ENCODE results near the gene CTSD. TPM values are rescaled to one million over a fixed set of nuclear protein-coding genes. Genes with fewer than 3 reads are reported as not detected.

CTSD gene
- total and polyA plus RNA-seq, 2 of the 4 experiments (the other 2 are of a cell fraction): 39.8 to 166 TPM

DNA sequence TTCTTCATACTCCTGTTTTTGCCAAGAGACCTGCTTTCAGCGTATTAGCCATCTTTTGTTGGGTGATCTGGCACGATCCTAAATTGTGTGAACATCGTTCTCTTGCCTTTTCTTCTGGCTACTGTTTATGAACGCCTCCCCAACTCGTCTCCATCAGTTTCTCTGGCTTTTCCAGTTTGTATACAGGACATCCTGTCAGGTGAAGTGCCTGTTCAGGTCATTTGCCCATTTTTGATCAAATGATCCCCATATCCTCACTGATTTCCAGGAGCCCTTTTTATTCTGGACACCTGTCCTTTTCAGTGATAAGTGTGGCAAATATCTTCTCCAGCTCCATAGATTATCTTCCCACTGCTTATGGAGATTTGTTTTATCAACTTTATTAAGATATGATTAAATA lies 48.5 kb upstream of the CTSD start:
- Histone ChIP-seq H3K23ac (ENCODE audit: low read depth, low read length) (no peak overlapping the region), H3K9me1 (ENCODE audit: insufficient read depth, low read length) (no peaks in the 10 kb centered on the region), H3K36me3 (ENCODE audit: control insufficient read depth, insufficient read depth, low read length) (no peaks in the 10 kb centered on the region), H3K27me3 (ENCODE audit: control insufficient read depth, insufficient read depth, low read length) (peaks cover 52% of the 10 kb centered on the region), H2AK9ac (replicated peaks; ENCODE audit: low read depth, low read length, poor library complexity) (no peak overlapping the region), H3K56ac (ENCODE audit: extremely low read depth, insufficient read depth, low read length) (no peak overlapping the region), H2BK20ac (ENCODE audit: low read depth, low read length) (no peak overlapping the region), H2BK5ac (ENCODE audit: low read depth, low read length, poor library complexity, severe bottlenecking) (no peak overlapping the region), H3K4me2 (ENCODE audit: low read depth, low read length) (no peak overlapping the region), H3K79me1 (ENCODE audit: low read depth in 1 of 2, low read length in 2 of 2) (no peaks in the 10 kb centered on the region), H3K4me3 (ENCODE audit: insufficient read depth, low read depth, low read length) (no peak overlapping the region), H3K18ac (ENCODE audit: low read depth, low read length) (no peak overlapping the region), H3K4me1 (ENCODE audit: control insufficient read depth, insufficient read depth, low read length) (no peaks in the 10 kb centered on the region), H3K9me3 (ENCODE audit: control insufficient read depth, insufficient read depth, low read length) (peaks cover 9% of the 10 kb centered on the region), H4K8ac (ENCODE audit: low read depth in 2 of 2, low read length in 2 of 2) (no peak overlapping the region), H2AK5ac (ENCODE audit: low read depth, low read length) (no peak overlapping the region), H4K20me1 (ENCODE audit: insufficient read depth, low read length) (no peaks in the 10 kb centered on the region), H3K27ac (ENCODE audit: insufficient read depth, low read length) (no peak overlapping the region), H2BK120ac (ENCODE audit: low read depth, low read length) (no peak overlapping the region), H2BK15ac (ENCODE audit: low read depth, low read length) (no peak overlapping the region), H3K14ac (replicated peaks; ENCODE audit: low read depth, low read length) (no peak overlapping the region), H2AFZ (replicated peaks; ENCODE audit: low read length, poor library complexity) (no peak overlapping the region), H3K9ac (ENCODE audit: low read depth, low read length) (no peak overlapping the region), H4K5ac (ENCODE audit: low read depth, low read length) (no peak overlapping the region), H4K91ac (ENCODE audit: insufficient read depth, low read depth, low read length) (no peak overlapping the region), H3K4ac (ENCODE audit: low read depth, low read length) (no peak overlapping the region)
- BruUV-seq (replicated peaks): no TSS peak
- ATAC-seq (ENCODE audit: low read depth) (no peak), DNase-seq (no peak)
- in situ Hi-C loops (cut with MboI; ENCODE audit: low sequenced_read_pairs): no loop called here
- ChIA-PET CTCF (no interaction called here), POLR2A (ENCODE audit: unreplicated experiment) (no interaction called here)
- intact Hi-C loops (cut with micrococcal nuclease): no loop called here
- dilution Hi-C loops (cut with HindIII; ENCODE audit: low sequenced_read_pairs, unreplicated experiment): no loop called here
- TF ChIP-seq BHLHE40 (IDR thresholded peaks at IDR 0.05; ENCODE audit: low read depth, low read length) (no peak), NFE2L2 (IDR thresholded peaks at IDR 0.05; ENCODE audit: low read depth, low read length) (no peak), CHD1 (IDR thresholded peaks at IDR 0.05; ENCODE audit: low read depth, low read length) (no peak), POLR2A (IDR thresholded peaks at IDR 0.05; ENCODE audit: low read depth, low read length) (no peak), CEBPB (IDR thresholded peaks at IDR 0.05; ENCODE audit: low read depth, low read length) (no peak), RFX5 (IDR thresholded peaks at IDR 0.05; ENCODE audit: low read depth, low read length) (no peak), MAZ (IDR thresholded peaks at IDR 0.05; ENCODE audit: borderline replicate concordance, low read depth, low read length) (no peak), RAD21 (IDR thresholded peaks at IDR 0.05; ENCODE audit: low read length) (no peak)
- TF ChIP-seq, protein P1, sequence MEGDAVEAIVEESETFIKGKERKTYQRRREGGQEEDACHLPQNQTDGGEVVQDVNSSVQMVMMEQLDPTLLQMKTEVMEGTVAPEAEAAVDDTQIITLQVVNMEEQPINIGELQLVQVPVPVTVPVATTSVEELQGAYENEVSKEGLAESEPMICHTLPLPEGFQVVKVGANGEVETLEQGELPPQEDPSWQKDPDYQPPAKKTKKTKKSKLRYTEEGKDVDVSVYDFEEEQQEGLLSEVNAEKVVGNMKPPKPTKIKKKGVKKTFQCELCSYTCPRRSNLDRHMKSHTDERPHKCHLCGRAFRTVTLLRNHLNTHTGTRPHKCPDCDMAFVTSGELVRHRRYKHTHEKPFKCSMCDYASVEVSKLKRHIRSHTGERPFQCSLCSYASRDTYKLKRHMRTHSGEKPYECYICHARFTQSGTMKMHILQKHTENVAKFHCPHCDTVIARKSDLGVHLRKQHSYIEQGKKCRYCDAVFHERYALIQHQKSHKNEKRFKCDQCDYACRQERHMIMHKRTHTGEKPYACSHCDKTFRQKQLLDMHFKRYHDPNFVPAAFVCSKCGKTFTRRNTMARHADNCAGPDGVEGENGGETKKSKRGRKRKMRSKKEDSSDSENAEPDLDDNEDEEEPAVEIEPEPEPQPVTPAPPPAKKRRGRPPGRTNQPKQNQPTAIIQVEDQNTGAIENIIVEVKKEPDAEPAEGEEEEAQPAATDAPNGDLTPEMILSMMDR (conservative IDR thresholded peaks at IDR 0.05; ENCODE audit: low read depth, low read length): no peak
- TF ChIP-seq, protein P2, sequence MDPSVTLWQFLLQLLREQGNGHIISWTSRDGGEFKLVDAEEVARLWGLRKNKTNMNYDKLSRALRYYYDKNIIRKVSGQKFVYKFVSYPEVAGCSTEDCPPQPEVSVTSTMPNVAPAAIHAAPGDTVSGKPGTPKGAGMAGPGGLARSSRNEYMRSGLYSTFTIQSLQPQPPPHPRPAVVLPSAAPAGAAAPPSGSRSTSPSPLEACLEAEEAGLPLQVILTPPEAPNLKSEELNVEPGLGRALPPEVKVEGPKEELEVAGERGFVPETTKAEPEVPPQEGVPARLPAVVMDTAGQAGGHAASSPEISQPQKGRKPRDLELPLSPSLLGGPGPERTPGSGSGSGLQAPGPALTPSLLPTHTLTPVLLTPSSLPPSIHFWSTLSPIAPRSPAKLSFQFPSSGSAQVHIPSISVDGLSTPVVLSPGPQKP (IDR thresholded peaks at IDR 0.05; ENCODE audit: borderline replicate concordance, low read depth, low read length): no peak
- WGBS, 2 experiments (ENCODE audit: extremely low coverage in 2 of 2, insufficient read length in 1 of 2): 49% methylated on average over 5 of the region's 5 CpGs; no CpG with 5 or more reads in 1 of the 2 experiments

Data from IMR-90 (cell line).